Measurements from ENCODE around the gene NRG2.

DNA sequence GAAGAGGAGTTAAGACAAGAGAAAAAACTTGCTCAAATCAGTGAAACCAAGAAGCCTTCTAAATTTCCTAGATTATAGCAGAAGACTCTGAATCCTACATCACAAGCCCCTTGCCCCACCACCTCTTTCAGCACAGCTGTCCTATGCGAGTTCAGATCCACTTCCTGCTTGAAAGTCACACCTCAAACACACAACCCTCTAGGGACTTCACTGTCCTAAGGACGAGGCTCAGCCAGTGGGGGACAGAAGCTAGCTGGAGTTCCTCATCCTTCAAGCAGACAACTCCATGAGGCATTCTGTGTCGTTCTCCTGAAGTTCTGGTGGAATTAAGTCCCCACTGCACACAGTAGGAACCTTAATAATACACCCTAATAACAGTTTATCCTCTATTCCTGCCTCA is 44.3 kb downstream of the NRG2 start:
- TF ChIP-seq, protein P1, sequence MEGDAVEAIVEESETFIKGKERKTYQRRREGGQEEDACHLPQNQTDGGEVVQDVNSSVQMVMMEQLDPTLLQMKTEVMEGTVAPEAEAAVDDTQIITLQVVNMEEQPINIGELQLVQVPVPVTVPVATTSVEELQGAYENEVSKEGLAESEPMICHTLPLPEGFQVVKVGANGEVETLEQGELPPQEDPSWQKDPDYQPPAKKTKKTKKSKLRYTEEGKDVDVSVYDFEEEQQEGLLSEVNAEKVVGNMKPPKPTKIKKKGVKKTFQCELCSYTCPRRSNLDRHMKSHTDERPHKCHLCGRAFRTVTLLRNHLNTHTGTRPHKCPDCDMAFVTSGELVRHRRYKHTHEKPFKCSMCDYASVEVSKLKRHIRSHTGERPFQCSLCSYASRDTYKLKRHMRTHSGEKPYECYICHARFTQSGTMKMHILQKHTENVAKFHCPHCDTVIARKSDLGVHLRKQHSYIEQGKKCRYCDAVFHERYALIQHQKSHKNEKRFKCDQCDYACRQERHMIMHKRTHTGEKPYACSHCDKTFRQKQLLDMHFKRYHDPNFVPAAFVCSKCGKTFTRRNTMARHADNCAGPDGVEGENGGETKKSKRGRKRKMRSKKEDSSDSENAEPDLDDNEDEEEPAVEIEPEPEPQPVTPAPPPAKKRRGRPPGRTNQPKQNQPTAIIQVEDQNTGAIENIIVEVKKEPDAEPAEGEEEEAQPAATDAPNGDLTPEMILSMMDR (IDR thresholded peaks at IDR 0.05), result no peak
- TF ChIP-seq POLR2A (IDR thresholded peaks at IDR 0.05) (no peak), POLR2AphosphoS5 (IDR thresholded peaks at IDR 0.05) (no peak), EP300 (IDR thresholded peaks at IDR 0.05) (no peak)
